Gastrocnemius medialis (tissue), 4 donors: ENCODE measurements around the gene TAPT1. TPM values are rescaled to one million over a fixed set of nuclear protein-coding genes. Genes with fewer than 3 reads are reported as not detected.

ENCODE experiments used
- ATAC-seq, 2 donors: fragments of 150-250 bp; one replicate each; pipeline ENCODE4 v1.9.1; 2016
- DNase-seq, 2 donors: peaks; one replicate each; pipeline ENCODE4 v3.0.0-alpha.2; 2019
- H3K27ac ChIP-seq, 4 donors: fragments of 200-600 bp; sonication (generic); 1 replicate in 1 of 4; 2 replicates in 3 of 4; pipeline ENCODE4 v1.5.1; 2016 to 2018; ENCODE audit warnings: mild to moderate bottlenecking in 2 of 4, moderate library complexity in 1 of 4
- H3K27me3 ChIP-seq, 3 donors: fragments of 200-600 bp; sonication (generic) in 2 of 3; 1 replicate in 1 of 3; 2 replicates in 2 of 3; pipeline versions ENCODE4 v1.5.1 to v1.6.0; 2016 to 2019; ENCODE audit warnings: mild to moderate bottlenecking in 1 of 3, moderate library complexity in 1 of 3
- H3K36me3 ChIP-seq, 2 donors: fragments of 200-600 bp; sonication (generic) in 1 of 2; one replicate each; pipeline ENCODE4 v1.5.1; 2017 to 2018
- H3K4me1 ChIP-seq, 2 donors: fragments of 200-600 bp; sonication (generic) in 1 of 2; one replicate each; pipeline ENCODE4 v1.5.1; 2016 to 2017; ENCODE audit warnings: mild to moderate bottlenecking in 2 of 2
- H3K4me3 ChIP-seq, 4 donors: fragments of 200-600 bp; sonication (generic) in 3 of 4; 1 replicate in 1 of 4; 2 replicates in 3 of 4; pipeline ENCODE4 v1.5.1; 2016 to 2019; ENCODE audit warnings: mild to moderate bottlenecking in 2 of 4
- H3K9me3 ChIP-seq, 3 donors: fragments of 200-600 bp; sonication (generic) in 2 of 3; 1 replicate in 1 of 3; 2 replicates in 2 of 3; pipeline ENCODE4 v1.5.1; 2016 to 2019
- CTCF ChIP-seq, 5 experiments: fragments of 450-650 bp in 3 of 5; fragments of 200-600 bp in 2 of 5; sonication (generic) in 2 of 5; IDR thresholded peaks in 4 of 5; conservative IDR thresholded peaks in 1 of 5; 1 replicate in 4 of 5; 2 replicates in 1 of 5; pipeline ENCODE4 v1.5.1; 2016 to 2019; ENCODE audit warnings: antibody characterized with exemption in 5 of 5, mild to moderate bottlenecking in 3 of 5, moderate library complexity in 3 of 5
- POLR2A ChIP-seq, 2 donors: fragments of 450-650 bp; IDR thresholded peaks; one replicate each; pipeline ENCODE4 v1.6.1; 2017; ENCODE audit warnings: antibody characterized with exemption in 2 of 2, mild to moderate bottlenecking in 2 of 2, moderate library complexity in 2 of 2
- in situ Hi-C, 4 donors: fragments of 200-750 bp; cut with MboI; loops; one replicate each; pipeline versions ENCODE4 v1.15.0 to v1.8.0; 2017; ENCODE audit warnings: low sequenced_read_pairs in 4 of 4
- intact Hi-C: fragments of 100-400 bp; cut with DNase I; formaldehyde crosslinking; loops from one replicate; pipeline ENCODE4 v1.15.1; 2023; ENCODE audit warnings: low total_unique reads
- total RNA-seq, 4 donors: library from RNA; depleted of rRNA; stranded (reverse); fragments of >200 nt; gene quantifications; one replicate each; pipeline versions ENCODE4 v1.1.0 to v1.2.3, GENCODE V29; 2016

The TAPT1 gene
- total RNA-seq, 4 donors from 2014 or later = 29.5 to 44.1 (median 40.8) TPM

- Histone ChIP-seq H3K9me3 (no peaks in the 10 kb centered on the region), H3K27ac (no peak overlapping the region), H3K27me3 (no peaks in the 10 kb centered on the region), H3K4me1 (peaks cover 39 to 42% of the 10 kb centered on the region in 2 donors), H3K36me3 (peaks cover 0 to 27% of the 10 kb centered on the region in 2 donors), H3K4me3 (no peak overlapping the region)
- no peak for TF ChIP-seq POLR2A (IDR thresholded peaks at IDR 0.05)
- no peak for TF ChIP-seq CTCF (IDR thresholded peaks at IDR 0.05 in 4 of 5, conservative IDR thresholded peaks at IDR 0.05 in 1 of 5)
- no peak for ATAC-seq
- intact Hi-C loops (no loop called here), in situ Hi-C loops (loop anchor here in 2 of 4 donors (10.0 to 25.0 kb wide), 3 partner anchors 72 to 168 kb away; no protein-coding TSS in a partner anchor)
- DNase-seq = no peak
Measured at GRCh38 chr4:16192631-16193518, 33.4 kb downstream of the TAPT1 start.

DNA sequence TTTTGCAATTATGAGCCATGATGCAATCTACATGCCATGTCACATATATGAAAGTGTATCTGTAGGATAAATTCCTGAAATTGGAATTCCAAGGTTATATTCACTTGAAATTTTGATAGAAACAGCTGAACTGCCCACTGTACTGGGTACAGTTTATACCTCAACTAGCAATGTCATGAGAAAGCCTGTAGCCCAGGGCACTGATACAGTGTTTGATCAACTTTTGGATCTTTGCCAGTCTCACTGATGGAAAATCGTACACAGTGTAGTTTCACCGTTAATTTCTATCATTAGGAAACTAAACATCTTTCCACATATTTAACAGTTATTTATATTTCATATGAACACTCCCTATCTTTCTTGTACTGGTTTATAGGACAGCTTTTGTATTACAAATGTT, 34.2 kb downstream of the TAPT1 start:
- intact Hi-C loops = no loop called here

DNA sequence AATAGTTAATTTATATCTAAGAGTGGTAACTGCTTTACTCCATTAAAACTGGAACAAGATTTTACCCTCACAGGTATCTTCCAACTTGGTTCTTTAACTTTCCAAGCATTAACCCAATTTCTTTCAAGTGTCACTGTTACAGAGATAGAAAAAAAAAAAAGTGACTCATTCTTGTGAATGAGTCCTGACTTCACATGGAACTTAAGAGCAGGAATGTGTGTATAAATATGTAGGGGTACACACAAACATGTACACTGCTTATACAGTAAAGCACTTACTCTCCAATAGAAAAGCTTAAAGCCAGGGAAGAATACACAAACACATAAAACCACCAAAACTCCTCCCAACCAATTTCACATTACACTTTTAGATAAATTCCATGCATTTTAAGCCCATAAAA, 38.8 kb downstream of the TAPT1 start:
- TF ChIP-seq CTCF (IDR thresholded peaks at IDR 0.05 in 4 of 5, conservative IDR thresholded peaks at IDR 0.05 in 1 of 5) = no peak
- no peak for TF ChIP-seq POLR2A (IDR thresholded peaks at IDR 0.05)
- intact Hi-C loops (no loop called here), in situ Hi-C loops (loop anchor here in 1 of 4 donors (25.0 kb wide), 1 partner anchor 150 kb away; no protein-coding TSS in a partner anchor)
- H3K27ac ChIP-seq = no peak overlapping the region
- no peaks in the 10 kb centered on the region for H3K27me3 ChIP-seq
- peaks cover 0 to 3% of the 10 kb centered on the region in 2 donors for H3K4me1 ChIP-seq
- DNase-seq (no peak), ATAC-seq (no peak)
- H3K36me3 ChIP-seq = peaks cover 0 to 56% of the 10 kb centered on the region in 2 donors
- no peak overlapping the region for H3K4me3 ChIP-seq
- no peaks in the 10 kb centered on the region for H3K9me3 ChIP-seq

More for the DNA sequence above, 34.2 kb downstream of the TAPT1 start:
- Histone ChIP-seq H3K4me1 (peaks cover 31 to 35% of the 10 kb centered on the region in 2 donors), H3K27me3 (no peaks in the 10 kb centered on the region), H3K9me3 (no peaks in the 10 kb centered on the region), H3K4me3 (no peak overlapping the region), H3K36me3 (peaks cover 0 to 33% of the 10 kb centered on the region in 2 donors), H3K27ac (no peak overlapping the region)
- no peak for ATAC-seq
- DNase-seq = no peak
- in situ Hi-C loops = loop anchor here in 2 of 4 donors (10.0 to 25.0 kb wide), 3 partner anchors 73 to 167 kb away; no protein-coding TSS in a partner anchor
- TF ChIP-seq CTCF (IDR thresholded peaks at IDR 0.05 in 4 of 5, conservative IDR thresholded peaks at IDR 0.05 in 1 of 5) (no peak), POLR2A (IDR thresholded peaks at IDR 0.05) (no peak)

DNA sequence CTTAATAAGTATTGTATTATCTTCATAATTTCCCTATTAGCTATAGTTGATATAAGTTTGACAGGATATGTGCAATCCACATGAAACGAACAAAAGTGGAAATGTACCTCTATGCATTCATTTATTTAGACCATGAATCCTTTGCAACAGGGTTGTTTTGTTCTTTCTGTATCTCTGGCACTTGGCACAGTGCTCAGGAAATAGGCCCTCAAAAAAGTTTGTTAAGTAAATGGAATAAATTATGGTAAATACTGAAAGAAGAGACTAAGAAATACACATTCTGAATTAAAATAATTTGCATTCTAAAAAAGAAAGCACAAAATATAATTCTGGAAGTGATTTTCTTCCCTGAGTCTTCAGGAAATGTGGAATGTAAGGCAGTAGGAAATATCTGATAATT, 39.3 kb downstream of the TAPT1 start:
- ATAC-seq = no peak
- Histone ChIP-seq H3K36me3 (peaks cover 0 to 59% of the 10 kb centered on the region in 2 donors), H3K9me3 (no peaks in the 10 kb centered on the region), H3K4me1 (no peaks in the 10 kb centered on the region), H3K4me3 (no peak overlapping the region), H3K27ac (no peak overlapping the region), H3K27me3 (no peaks in the 10 kb centered on the region)
- TF ChIP-seq CTCF (IDR thresholded peaks at IDR 0.05 in 4 of 5, conservative IDR thresholded peaks at IDR 0.05 in 1 of 5) = no peak
- TF ChIP-seq POLR2A (IDR thresholded peaks at IDR 0.05) = no peak
- in situ Hi-C loops = loop anchor here in 1 of 4 donors (25.0 kb wide), 1 partner anchor 150 kb away; no protein-coding TSS in a partner anchor
- intact Hi-C loops = no loop called here
- DNase-seq = no peak
